ENCODE measurements around the gene TMEM52.

The TMEM52 gene

GRCh38 chr1:1900883-1901640 lies 18.0 kb downstream of the TMEM52 start (continued):
- no peak for TF ChIP-seq ZNF280D (tag by site-specific recombination; IDR thresholded peaks at IDR 0.05)
- no peak for TF ChIP-seq SP3 (tag by site-specific recombination; IDR thresholded peaks at IDR 0.05)
- peak; percentile 64 for TF ChIP-seq SCRT2 (tag by site-specific recombination; IDR thresholded peaks at IDR 0.05)
- no peak for TF ChIP-seq ZNF10 (tag by site-specific recombination; IDR thresholded peaks at IDR 0.05)
- no peak for TF ChIP-seq ZNF488 (tag by site-specific recombination; IDR thresholded peaks at IDR 0.05)
- no peak for TF ChIP-seq ZSCAN30 (tag by site-specific recombination; IDR thresholded peaks at IDR 0.05)
- TF ChIP-seq ZNF23 (tag by site-specific recombination; IDR thresholded peaks at IDR 0.05; ENCODE audit: borderline replicate concordance) = no peak
- TF ChIP-seq SCRT1 (tag by site-specific recombination; IDR thresholded peaks at IDR 0.05; ENCODE audit: borderline replicate concordance) = peak; percentile 70; the same call in 1 of the 2 replicates
- TF ChIP-seq CTCF (tag by site-specific recombination; IDR thresholded peaks at IDR 0.05) = no peak
- no peak for TF ChIP-seq ZNF776 (tag by site-specific recombination; IDR thresholded peaks at IDR 0.05; ENCODE audit: borderline replicate concordance)
- TF ChIP-seq ZNF148 (tag by site-specific recombination; IDR thresholded peaks at IDR 0.05; ENCODE audit: borderline replicate concordance) = no peak
- TF ChIP-seq ZNF175 (tag by site-specific recombination; IDR thresholded peaks at IDR 0.05) = no peak
- no peak for TF ChIP-seq ZNF555 (tag by site-specific recombination; conservative IDR thresholded peaks at IDR 0.05)
- no peak for TF ChIP-seq REST (tag by site-specific recombination; IDR thresholded peaks at IDR 0.05)
- no peak for TF ChIP-seq ZNF626 (tag by site-specific recombination; IDR thresholded peaks at IDR 0.05)
